Right lobe of liver (tissue), 6 donors: ENCODE results near the gene MYMK. TPM values are rescaled to one million over a fixed set of nuclear protein-coding genes. Genes with fewer than 3 reads are reported as not detected.

Experiments
- ATAC-seq, 4 donors: fragments of 200-7000 bp; cut with Tn5 transposase; one replicate each; pipeline ENCODE4 v1.9.1; 2020; ENCODE audit warnings: mild to moderate bottlenecking in 4 of 4, moderate library complexity in 4 of 4
- DNase-seq, 3 donors: peaks; one replicate each; pipeline ENCODE4 v3.0.0-alpha.2; 2020
- H3K27ac ChIP-seq, 3 donors: fragments of 200-600 bp; one replicate each; pipeline ENCODE4 v1.8.0; 2022
- H3K27me3 ChIP-seq, 2 donors: fragments of 200-600 bp; one replicate each; pipeline ENCODE4 v1.8.0; 2022
- H3K36me3 ChIP-seq, 4 donors: fragments of 200-600 bp; sonication (generic) in 1 of 4; one replicate each; pipeline versions ENCODE4 v1.5.1 to v1.8.0; 2017 to 2022; ENCODE audit warnings: control low read depth in 1 of 4
- H3K4me1 ChIP-seq, 4 donors: fragments of 200-600 bp; sonication (generic) in 1 of 4; one replicate each; pipeline versions ENCODE4 v1.5.1 to v1.8.0; 2017 to 2022; ENCODE audit warnings: control low read depth in 1 of 4
- H3K4me3 ChIP-seq, 3 donors: fragments of 200-600 bp; one replicate each; pipeline ENCODE4 v1.8.0; 2022
- H3K9me3 ChIP-seq, 4 donors: fragments of 200-600 bp; sonication (generic) in 1 of 4; one replicate each; pipeline versions ENCODE4 v1.5.1 to v1.8.0; 2017 to 2022; ENCODE audit warnings: control low read depth in 1 of 4
- CTCF ChIP-seq, 4 donors: fragments of 200-600 bp in 3 of 4; fragments of 450-650 bp in 1 of 4; IDR thresholded peaks; one replicate each; pipeline versions ENCODE4 v1.5.1 to v1.8.0; 2016 to 2022; ENCODE audit warnings: antibody characterized with exemption in 4 of 4, mild to moderate bottlenecking in 2 of 4
- POLR2A ChIP-seq: fragments of 450-650 bp; IDR thresholded peaks from one replicate; pipeline ENCODE4 v1.6.1; 2017; ENCODE audit warnings: antibody characterized with exemption, mild to moderate bottlenecking
- WGBS: methylation state at CpG from one replicate; pipeline ENCODE4 v1.1.6; 2018; ENCODE audit warnings: low coverage, low lambda C conversion rate; ENCODE audit not compliant: insufficient coverage; ENCODE audit errors: missing lambda C conversion rate; 5-methylcytosine and 5-hydroxymethylcytosine counted together
- intact Hi-C, 2 donors: fragments of 100-400 bp; cut with DNase I; formaldehyde crosslinking; loops; one replicate each; pipeline versions ENCODE4 v1.11.2 to v1.14.1; 2022
- total RNA-seq, 6 experiments: library from RNA; depleted of rRNA in 2 of 6; stranded (reverse); fragments of >200 nt in 2 of 6; fragmentation: NEBNext Ultra II Directional in 3 of 6; extraction: Animal tissue kit (Norgen Biotek cat#: 25700) in 3 of 6; gene quantifications; one replicate each; pipeline versions ENCODE4 v1.1.0 to v1.2.4, GENCODE V29; 2016 to 2023
- donor health status: DM: no; HTN: yes; CAD: no.
- donor health status: DM: no; HTN: no; CAD: no.
- donor health status: DM: no; HTN: no; CAD: no.
- donor health status: DM: no; HTN: yes; CAD: no.
- donor health status: DM: no; HTN: yes; CAD: no.

MYMK gene
- total RNA-seq, 6 experiments from 2014 or later = not detected

- no peaks in the 10 kb centered on the region for H3K36me3 ChIP-seq
- no peaks in the 10 kb centered on the region for H3K27me3 ChIP-seq
- H3K4me1 ChIP-seq = no peaks in the 10 kb centered on the region
- TF ChIP-seq CTCF (IDR thresholded peaks at IDR 0.05) = no peak
- no peak for TF ChIP-seq POLR2A
- intact Hi-C loops = no loop called here
- H3K27ac ChIP-seq = no peak overlapping the region
- DNase-seq (no peak), ATAC-seq (no peak)
- 80% methylated on average over 2 of the region's 9 CpGs for WGBS
- no peaks in the 10 kb centered on the region for H3K9me3 ChIP-seq
- no peak overlapping the region for H3K4me3 ChIP-seq
These were observed 46.7 kb upstream of the MYMK start for GRCh38 chr9:133571391-133571890.

GRCh38 chr9:133570691-133571080 lies 45.9 kb upstream of the MYMK start:
- Histone ChIP-seq H3K27ac (no peak overlapping the region), H3K27me3 (no peaks in the 10 kb centered on the region), H3K9me3 (no peaks in the 10 kb centered on the region), H3K4me1 (no peaks in the 10 kb centered on the region), H3K4me3 (no peak overlapping the region), H3K36me3 (no peaks in the 10 kb centered on the region)
- TF ChIP-seq CTCF (IDR thresholded peaks at IDR 0.05) (no peak), POLR2A (no peak)
- WGBS = 91% methylated on average over 4 of the region's 16 CpGs
- no peak for DNase-seq
- ATAC-seq = no peak
- intact Hi-C loops = no loop called here

- Histone ChIP-seq H3K4me1 (no peaks in the 10 kb centered on the region), H3K9me3 (no peaks in the 10 kb centered on the region), H3K4me3 (no peak overlapping the region), H3K27ac (no peak overlapping the region), H3K27me3 (no peaks in the 10 kb centered on the region), H3K36me3 (no peaks in the 10 kb centered on the region)
- TF ChIP-seq POLR2A (no peak), CTCF (IDR thresholded peaks at IDR 0.05) (no peak)
- intact Hi-C loops = no loop called here
- 73% methylated on average over 11 of the region's 36 CpGs for WGBS
- no peak for ATAC-seq
- no peak for DNase-seq
These were observed 45.3 kb upstream of the MYMK start for GRCh38 chr9:133569891-133570690.

- intact Hi-C loops = no loop called here
- Histone ChIP-seq H3K9me3 (no peaks in the 10 kb centered on the region), H3K4me3 (no peak overlapping the region), H3K36me3 (no peaks in the 10 kb centered on the region), H3K4me1 (no peaks in the 10 kb centered on the region), H3K27me3 (no peaks in the 10 kb centered on the region), H3K27ac (no peak overlapping the region)
- TF ChIP-seq CTCF (IDR thresholded peaks at IDR 0.05) = no peak
- TF ChIP-seq POLR2A = no peak
- no peak for ATAC-seq
- no peak for DNase-seq
- WGBS = 70% methylated on average over 5 of the region's 14 CpGs
These were observed 44.5 kb upstream of the MYMK start for GRCh38 chr9:133569121-133569785.
